GM12878 (cell line): ENCODE measurements around the gene SMIM7. TPM values are rescaled to one million over a fixed set of nuclear protein-coding genes. Genes with fewer than 3 reads are reported as not detected.

Experiments
- ATF2 ChIP-seq: IDR thresholded peaks from 2 replicates; pipeline ENCODE4 v1.6.1; 2012; ENCODE audit warnings: low read length, inconsistent platforms
- BACH1 ChIP-seq: fragments of 450-650 bp; IDR thresholded peaks from 2 replicates; pipeline ENCODE4 v1.6.1; 2017; ENCODE audit warnings: mild to moderate bottlenecking, borderline replicate concordance
- BCL11A ChIP-seq: IDR thresholded peaks from 2 replicates; pipeline ENCODE4 v1.6.1; 2011; ENCODE audit warnings: low read depth, low read length
- BRCA1 ChIP-seq: IDR thresholded peaks from 2 replicates; pipeline ENCODE4 v1.6.1; 2011; ENCODE audit warnings: low read depth, low read length, improper control_type of control experiment
- CEBPB ChIP-seq, 2 experiments: fragments of 150-350 bp in 1 of 2; IDR thresholded peaks; 2 replicates each; pipeline ENCODE4 v1.6.1; 2012 to 2014; ENCODE audit warnings: low read depth in 2 of 2, low read length in 2 of 2, borderline replicate concordance in 1 of 2, inconsistent platforms in 1 of 2
- CHD2 ChIP-seq: IDR thresholded peaks from 2 replicates; pipeline ENCODE4 v1.6.1; 2011; ENCODE audit warnings: low read depth, low read length, improper control_type of control experiment, borderline replicate concordance
- E2F4 ChIP-seq: IDR thresholded peaks from 2 replicates; pipeline ENCODE4 v1.6.1; 2012; ENCODE audit warnings: low read depth, low read length, improper control_type of control experiment
- EED ChIP-seq: sonication (generic); IDR thresholded peaks from 2 replicates; pipeline ENCODE4 v1.6.1; 2016; ENCODE audit warnings: antibody characterized with exemption, low read depth
- HDAC2 ChIP-seq: fragments of 200-600 bp; sonication (generic); IDR thresholded peaks from 2 replicates; pipeline ENCODE4 v1.6.1; 2017
- KLF5 ChIP-seq: fragments of 450-650 bp; IDR thresholded peaks from 2 replicates; pipeline ENCODE4 v1.6.1; 2014; ENCODE audit warnings: mild to moderate bottlenecking; ENCODE audit not compliant: partially characterized antibody
- NRF1 ChIP-seq: conservative IDR thresholded peaks from 2 replicates; pipeline ENCODE4 v1.6.1; 2011; ENCODE audit warnings: mild to moderate bottlenecking, low read depth, low read length, improper control_type of control experiment
- RFX5 ChIP-seq: IDR thresholded peaks from 2 replicates; pipeline ENCODE4 v1.6.1; 2011; ENCODE audit warnings: low read depth, low read length, improper control_type of control experiment
- RUNX3 ChIP-seq: IDR thresholded peaks from 2 replicates; pipeline ENCODE4 v1.6.1; 2012; ENCODE audit warnings: low read length, inconsistent platforms
- SMAD5 ChIP-seq: IDR thresholded peaks from 2 replicates; pipeline ENCODE4 v1.6.1; 2016; ENCODE audit warnings: antibody characterized with exemption, low read depth
- SMARCA5 ChIP-seq: fragments of 450-650 bp; IDR thresholded peaks from 2 replicates; pipeline ENCODE4 v1.6.1; 2017; ENCODE audit warnings: mild to moderate bottlenecking
- SREBF1 ChIP-seq: IDR thresholded peaks from 2 replicates; pipeline ENCODE4 v1.6.1; 2012; ENCODE audit warnings: mild to moderate bottlenecking, low read length
- SUZ12 ChIP-seq: fragments of 200-600 bp; sonication (generic); IDR thresholded peaks from one replicate; pipeline ENCODE4 v1.6.1; 2018; ENCODE audit warnings: antibody characterized with exemption, mild to moderate bottlenecking; ENCODE audit not compliant: unreplicated experiment
- TAF1 ChIP-seq: IDR thresholded peaks from 2 replicates; pipeline ENCODE4 v1.6.1; 2011; ENCODE audit warnings: mild to moderate bottlenecking, low read depth, low read length, borderline replicate concordance
- TCF7 ChIP-seq: IDR thresholded peaks from 2 replicates; pipeline ENCODE4 v1.6.1; 2014; ENCODE audit warnings: antibody characterized with exemption, borderline replicate concordance
- USF1 ChIP-seq: IDR thresholded peaks from 2 replicates; pipeline ENCODE4 v1.6.1; 2011; ENCODE audit warnings: borderline replicate concordance, low read depth, mild to moderate bottlenecking, moderate library complexity, mixed read lengths, low read length; ENCODE audit not compliant: insufficient read depth; ENCODE audit errors: extremely low read length
- polyA plus RNA-seq, 11 experiments: library from polyadenylated mRNA; depleted of rRNA in 4 of 11; unstranded in 6 of 11; stranded (reverse) in 5 of 11; fragments of >200 nt; fragmentation: Nextera tagmentation in 4 of 11; fragmentation: Illumina TruSeq in 1 of 11; extraction: Ambion mirVana in 4 of 11; extraction: Trizol in 1 of 11; gene quantifications; 1 replicate in 1 of 11; 2 replicates in 10 of 11; pipeline versions ENCODE4 v1.2.1 to v1.2.3, GENCODE V29; 2011 to 2016; ENCODE audit warnings: inconsistent platforms in 2 of 11, missing spikeins in 2 of 11, low read depth in 1 of 11
- total RNA-seq, 4 experiments: library from RNA; depleted of rRNA in 3 of 4; stranded (reverse); fragments of >200 nt in 3 of 4; fragmentation: Illumina TruSeq in 1 of 4; extraction: Trizol in 1 of 4; gene quantifications; 2 replicates each; pipeline versions ENCODE4 v1.2.1 to v1.2.3, GENCODE V29; 2013 to 2021
- TF ChIP-seq, protein P1 (sequence below): fragments of 450-650 bp; IDR thresholded peaks from 2 replicates; pipeline ENCODE4 v1.6.1; 2017; ENCODE audit warnings: mild to moderate bottlenecking, moderate library complexity
- TF ChIP-seq, protein P2 (sequence below): IDR thresholded peaks from 2 replicates; pipeline ENCODE4 v1.6.1; 2012; ENCODE audit warnings: low read depth, low read length, improper control_type of control experiment

SMIM7 gene
- total and polyA plus RNA-seq, 10 of the 15 experiments (the other 5 are each of a cell fraction or from before 2014, with no cell fraction given): 45.7 to 170 (median 70.8) TPM

GRCh38 chr19:16659832-16660708 is at the start of gene SMIM7 (continued):
- TF ChIP-seq E2F4: no peak; the same call in 1 of the 2 replicates
- TF ChIP-seq BCL11A: 0 out of 2 replicates have a peak, but pooled peaks have one; percentile 18
- TF ChIP-seq ATF2: no peak
- TF ChIP-seq BRCA1: no peak
- no peak for TF ChIP-seq SUZ12
- peak; percentile 93 for TF ChIP-seq CHD2
- TF ChIP-seq CEBPB (IDR thresholded peaks at IDR 0.05; ENCODE audit: borderline replicate concordance in 1 of 2, low read depth in 2 of 2, low read length in 2 of 2): no peak
- peak; percentile 83; the same call in 1 of the 2 replicates for TF ChIP-seq SMAD5
- TF ChIP-seq, protein P1, sequence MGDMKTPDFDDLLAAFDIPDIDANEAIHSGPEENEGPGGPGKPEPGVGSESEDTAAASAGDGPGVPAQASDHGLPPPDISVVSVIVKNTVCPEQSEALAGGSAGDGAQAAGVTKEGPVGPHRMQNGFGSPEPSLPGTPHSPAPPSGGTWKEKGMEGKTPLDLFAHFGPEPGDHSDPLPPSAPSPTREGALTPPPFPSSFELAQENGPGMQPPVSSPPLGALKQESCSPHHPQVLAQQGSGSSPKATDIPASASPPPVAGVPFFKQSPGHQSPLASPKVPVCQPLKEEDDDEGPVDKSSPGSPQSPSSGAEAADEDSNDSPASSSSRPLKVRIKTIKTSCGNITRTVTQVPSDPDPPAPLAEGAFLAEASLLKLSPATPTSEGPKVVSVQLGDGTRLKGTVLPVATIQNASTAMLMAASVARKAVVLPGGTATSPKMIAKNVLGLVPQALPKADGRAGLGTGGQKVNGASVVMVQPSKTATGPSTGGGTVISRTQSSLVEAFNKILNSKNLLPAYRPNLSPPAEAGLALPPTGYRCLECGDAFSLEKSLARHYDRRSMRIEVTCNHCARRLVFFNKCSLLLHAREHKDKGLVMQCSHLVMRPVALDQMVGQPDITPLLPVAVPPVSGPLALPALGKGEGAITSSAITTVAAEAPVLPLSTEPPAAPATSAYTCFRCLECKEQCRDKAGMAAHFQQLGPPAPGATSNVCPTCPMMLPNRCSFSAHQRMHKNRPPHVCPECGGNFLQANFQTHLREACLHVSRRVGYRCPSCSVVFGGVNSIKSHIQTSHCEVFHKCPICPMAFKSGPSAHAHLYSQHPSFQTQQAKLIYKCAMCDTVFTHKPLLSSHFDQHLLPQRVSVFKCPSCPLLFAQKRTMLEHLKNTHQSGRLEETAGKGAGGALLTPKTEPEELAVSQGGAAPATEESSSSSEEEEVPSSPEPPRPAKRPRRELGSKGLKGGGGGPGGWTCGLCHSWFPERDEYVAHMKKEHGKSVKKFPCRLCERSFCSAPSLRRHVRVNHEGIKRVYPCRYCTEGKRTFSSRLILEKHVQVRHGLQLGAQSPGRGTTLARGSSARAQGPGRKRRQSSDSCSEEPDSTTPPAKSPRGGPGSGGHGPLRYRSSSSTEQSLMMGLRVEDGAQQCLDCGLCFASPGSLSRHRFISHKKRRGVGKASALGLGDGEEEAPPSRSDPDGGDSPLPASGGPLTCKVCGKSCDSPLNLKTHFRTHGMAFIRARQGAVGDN: no peak
- peak; percentile 72; the same call in 1 of the 2 replicates for TF ChIP-seq TAF1
- no peak for TF ChIP-seq SREBF1
- TF ChIP-seq SMARCA5: no peak
- TF ChIP-seq NRF1: peak; percentile 86
- TF ChIP-seq HDAC2: no peak
- no peak for TF ChIP-seq RFX5
- no peak for TF ChIP-seq KLF5
- peak; percentile 7 for TF ChIP-seq USF1
- no peak for TF ChIP-seq EED
- TF ChIP-seq, protein P2, sequence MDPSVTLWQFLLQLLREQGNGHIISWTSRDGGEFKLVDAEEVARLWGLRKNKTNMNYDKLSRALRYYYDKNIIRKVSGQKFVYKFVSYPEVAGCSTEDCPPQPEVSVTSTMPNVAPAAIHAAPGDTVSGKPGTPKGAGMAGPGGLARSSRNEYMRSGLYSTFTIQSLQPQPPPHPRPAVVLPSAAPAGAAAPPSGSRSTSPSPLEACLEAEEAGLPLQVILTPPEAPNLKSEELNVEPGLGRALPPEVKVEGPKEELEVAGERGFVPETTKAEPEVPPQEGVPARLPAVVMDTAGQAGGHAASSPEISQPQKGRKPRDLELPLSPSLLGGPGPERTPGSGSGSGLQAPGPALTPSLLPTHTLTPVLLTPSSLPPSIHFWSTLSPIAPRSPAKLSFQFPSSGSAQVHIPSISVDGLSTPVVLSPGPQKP: peak; percentile 94
- TF ChIP-seq RUNX3: no peak; the same call in none of the 2 replicates
- no peak; the same call in 1 of the 2 replicates for TF ChIP-seq BACH1
- no peak for TF ChIP-seq TCF7
